Measurements from ENCODE around the gene CA11.

GRCh38 chr19:48681127-48681470 is 35.1 kb upstream of the CA11 start:
- TF ChIP-seq CTCF (IDR thresholded peaks at IDR 0.05): no peak
- no peak for TF ChIP-seq POLR2A (IDR thresholded peaks at IDR 0.05)

Data from lower leg skin (tissue), 3 donors.